Measurements from ENCODE around the gene PALD1.
A peak's percentile ranks its signal among the peaks of the same experiment; 100 is the strongest.
"Not testable (repeated sequence)": the region's sequence is repeated elsewhere in the genome, so short reads cannot be mapped to it uniquely, and the experiment has no call there.

Gene PALD1

DNA sequence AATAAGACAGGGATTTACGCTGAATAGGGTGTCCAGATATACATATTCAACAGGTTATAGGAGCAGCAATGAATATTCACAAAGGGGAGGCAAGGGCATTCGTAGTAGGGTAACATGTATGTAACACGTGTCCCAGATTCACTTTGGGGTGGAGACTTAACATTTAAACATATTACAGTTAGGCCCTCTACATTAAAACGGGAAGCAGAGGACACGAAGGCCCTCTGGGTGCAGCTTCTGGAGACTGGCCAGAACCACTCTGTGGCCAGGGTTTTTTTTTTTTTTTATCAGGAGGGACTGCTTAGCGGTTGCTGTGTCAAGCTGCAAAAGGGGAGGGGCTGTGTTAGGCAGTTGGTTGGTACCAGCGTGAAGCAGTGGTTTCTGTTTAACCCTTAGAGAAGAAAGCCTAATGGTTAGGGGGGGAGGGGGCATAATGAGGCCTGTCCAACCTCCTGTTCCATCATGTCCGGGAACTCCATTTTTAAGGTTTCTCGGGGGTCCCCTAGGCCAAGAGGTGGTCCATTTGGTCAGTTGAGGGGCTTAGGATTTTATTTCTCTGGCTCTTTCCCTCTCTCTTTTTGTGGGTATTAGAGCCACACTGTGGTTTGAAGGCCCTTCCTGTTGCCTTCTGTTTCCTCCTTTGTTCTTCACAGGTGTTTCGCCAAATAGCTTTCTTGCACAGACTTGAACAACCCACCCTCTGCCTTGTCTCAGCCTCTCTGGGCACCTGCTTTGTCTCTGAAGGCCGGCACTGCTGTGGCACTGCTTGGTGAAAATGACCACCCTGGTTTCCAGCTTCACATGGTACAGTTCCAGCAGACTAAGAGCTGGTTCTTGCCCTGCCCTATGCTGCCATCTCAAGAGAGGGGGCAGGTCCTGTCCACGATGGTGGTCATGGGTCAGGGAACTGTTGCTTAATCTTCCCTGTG, 97.6 kb downstream of the PALD1 start:
- peak; percentile 79 for DNase-seq

DNA sequence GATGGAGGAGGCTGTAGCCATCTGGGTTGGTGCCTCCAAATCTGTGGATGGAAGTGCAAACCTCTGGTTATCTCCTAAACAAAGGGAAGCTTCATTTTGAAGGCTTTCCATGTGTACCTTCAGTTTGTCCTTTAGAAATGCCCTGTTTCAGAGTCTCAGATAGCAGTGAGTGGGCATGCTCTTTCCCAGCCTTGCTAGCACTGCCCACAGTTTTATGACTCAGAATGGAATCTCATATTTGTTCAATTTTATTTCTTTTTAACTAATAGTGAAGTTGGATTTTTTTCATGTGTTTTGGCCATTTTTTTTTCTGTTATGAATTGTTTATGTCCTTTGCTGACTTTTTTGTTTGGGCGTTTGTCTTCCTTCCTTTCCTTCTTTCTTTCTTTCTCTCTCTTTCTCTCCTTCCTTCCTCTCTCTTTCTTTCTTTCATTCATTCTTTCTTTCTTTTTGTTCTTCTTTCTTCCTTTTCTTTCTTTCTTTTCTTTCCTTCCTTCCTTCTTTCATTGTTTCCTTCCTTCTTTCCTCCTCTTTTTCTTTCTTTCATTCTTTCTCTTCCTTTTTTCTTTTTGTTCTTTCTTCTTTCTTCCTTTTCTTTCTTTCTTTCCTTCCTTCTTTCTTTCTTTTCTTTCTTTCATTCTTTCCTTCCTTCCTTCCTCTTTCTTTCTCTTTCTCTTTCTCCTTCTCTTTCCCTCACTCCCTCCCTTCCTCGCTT, 98.4 kb downstream of the PALD1 start:
- peak; percentile 61 for DNase-seq

DNA sequence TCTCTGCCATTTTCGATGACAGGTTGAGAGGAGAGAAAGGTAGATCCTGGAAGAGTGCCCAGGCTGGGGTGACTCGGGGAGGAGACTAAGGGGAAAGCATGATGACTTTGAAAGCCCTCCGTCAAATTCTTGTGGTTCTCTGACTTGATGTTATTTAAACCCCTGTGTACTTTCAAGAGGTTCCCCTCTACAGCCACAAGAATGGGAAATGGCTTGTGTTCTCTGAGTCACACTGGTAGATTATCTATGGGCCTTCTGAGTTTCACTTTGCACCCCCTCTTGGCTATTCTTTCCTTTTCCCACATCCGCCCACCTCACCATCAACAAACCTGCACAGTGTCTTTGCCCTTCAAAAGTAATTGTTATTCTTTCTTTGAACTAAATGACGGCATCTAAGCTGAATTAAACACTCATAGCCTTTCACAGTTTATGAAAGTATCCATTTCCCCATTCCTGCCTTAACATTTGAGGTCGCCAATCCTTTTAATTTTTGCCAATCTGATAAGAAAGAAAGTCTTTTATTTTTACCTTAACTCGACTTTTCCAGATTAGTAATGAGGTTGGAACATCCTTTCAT, 99.9 kb downstream of the PALD1 start:
- peak; percentile 89 for DNase-seq

DNA sequence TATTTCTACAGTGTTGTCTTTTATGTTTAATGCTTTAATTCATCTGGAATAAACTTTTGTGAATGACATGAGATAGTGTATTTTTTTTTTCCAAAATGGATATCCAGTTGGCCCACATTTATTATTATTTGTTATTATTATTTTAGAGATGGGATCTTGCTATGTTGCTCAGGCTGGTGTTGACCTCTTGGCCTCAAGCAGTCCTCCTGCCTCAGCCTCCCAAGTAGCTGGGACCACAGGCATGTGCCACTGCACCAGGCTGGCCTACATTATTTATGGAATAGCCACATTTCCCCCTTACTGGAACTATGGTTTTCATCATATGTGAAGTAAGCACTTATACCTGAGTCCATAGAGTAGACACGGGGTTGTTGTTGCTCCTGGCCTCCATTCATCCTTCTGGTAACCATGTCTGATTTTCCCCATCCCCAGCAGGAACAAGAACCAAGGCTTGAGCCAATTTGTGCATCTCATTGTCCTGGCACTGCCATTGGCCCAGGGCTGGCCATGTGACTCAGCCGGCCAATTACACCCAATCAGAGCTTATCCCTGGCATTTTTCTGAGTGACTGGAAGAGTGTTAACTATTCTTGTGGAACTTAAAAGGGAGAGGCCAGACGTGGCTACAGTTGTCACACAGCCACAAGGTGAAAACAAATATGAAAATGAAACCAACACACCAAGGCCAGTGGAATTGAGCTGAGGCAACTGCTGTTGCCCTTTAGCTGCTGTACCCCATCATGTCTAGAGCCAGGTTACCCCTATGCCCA, 100.9 kb downstream of the PALD1 start:
- peak; percentile 56 for DNase-seq

DNA sequence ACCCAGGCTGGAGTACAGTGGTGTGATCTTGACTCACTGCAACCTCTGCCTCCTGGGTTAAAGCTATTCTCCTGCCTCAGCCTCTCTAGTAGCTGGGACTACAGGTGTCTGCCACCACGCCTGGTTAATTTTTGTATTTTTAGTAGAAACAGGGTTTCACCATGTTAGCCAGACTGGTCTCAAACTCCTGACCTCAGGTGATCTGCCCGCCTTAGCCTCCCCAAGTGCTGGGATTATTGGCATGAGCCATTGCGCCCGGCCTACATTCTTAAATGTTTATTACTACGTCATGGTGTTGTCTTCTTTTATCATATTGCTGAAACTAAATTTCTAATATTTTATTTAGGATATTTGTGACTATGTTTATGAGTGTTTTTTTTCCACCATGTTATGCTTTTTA, 102.6 kb downstream of the PALD1 start:
- DNase-seq, result not testable (repeated sequence)

DNA sequence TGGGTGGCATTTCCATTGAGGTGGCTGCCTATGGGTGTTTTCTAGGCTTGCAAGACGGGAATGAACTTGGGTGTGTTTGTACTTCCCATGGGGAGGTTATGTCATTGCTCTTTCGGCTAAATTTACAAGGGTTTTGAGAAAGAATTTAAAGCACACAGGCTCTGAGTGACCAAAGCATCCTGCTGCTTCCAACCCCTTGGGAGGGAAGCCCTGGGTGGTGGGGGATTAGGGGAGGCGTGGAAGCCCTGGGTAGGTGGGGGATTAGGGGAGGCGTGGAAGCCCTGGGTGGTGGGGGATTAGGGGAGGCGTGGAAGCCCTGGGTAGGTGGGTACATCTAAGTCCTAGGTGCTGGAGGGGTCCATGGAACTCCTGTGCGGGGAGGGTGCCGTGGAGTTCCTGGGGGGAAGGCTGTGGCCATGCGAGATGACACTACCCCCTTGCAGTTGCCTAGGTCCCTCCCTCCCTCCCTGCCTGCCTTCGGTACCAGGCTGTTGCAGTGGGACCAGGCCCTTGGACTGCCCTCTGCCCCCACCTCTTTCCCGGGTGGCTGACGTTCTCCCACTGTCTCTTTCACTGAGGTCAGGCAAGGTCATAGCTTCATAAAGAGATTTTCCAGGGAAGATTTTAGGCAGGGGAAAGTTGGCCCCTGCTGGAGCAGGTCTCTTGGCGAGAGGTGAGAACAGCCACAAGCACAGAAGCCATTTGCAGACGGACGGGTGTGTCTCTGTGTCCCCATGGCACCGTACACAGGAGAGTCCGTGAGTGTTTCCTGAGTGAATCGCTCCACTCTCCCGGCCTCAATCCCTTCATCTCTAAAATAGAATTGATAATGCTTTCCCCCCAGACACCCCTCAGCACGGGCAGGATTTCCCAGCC, 104.5 kb downstream of the PALD1 start:
- no peak for DNase-seq

DNA sequence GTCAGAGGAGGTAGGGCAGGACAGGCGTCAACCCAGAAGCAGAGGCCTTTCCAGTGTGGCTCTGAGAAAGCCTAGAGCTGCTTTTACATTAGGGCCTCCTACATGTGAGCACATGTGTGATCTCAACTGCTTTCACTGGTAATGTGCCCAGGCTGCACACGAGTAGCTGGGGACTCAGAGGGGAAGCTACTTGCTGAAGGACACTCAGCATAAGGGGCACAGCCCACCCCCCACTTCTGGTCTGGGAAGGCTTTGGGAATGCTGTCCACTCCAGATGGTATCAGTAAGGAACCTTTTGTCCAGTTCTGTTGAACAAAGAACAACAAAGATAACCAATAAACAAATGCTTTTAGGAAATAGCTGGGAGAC, 105.1 kb downstream of the PALD1 start:
- DNase-seq, result no peak

DNA sequence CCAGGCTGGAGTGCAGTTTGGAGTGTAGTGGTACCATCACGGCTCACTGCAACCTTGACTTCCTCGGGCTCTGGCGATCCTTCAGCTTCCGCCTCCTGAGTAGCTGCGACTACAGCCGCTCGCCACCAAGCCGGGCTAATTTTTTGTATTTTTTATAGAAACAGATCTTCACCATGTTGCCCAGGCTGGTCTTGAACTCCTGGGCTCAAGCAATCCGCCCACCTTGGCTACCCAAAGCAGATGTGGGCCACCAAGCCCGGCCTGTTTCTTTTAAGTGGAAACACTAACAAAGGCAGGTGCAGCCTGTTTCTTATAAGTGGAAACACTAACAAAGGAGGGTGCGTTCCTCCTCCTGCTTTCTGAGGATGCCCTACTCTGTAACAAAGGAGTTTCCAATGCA, 105.8 kb downstream of the PALD1 start:
- no peak for DNase-seq

DNA sequence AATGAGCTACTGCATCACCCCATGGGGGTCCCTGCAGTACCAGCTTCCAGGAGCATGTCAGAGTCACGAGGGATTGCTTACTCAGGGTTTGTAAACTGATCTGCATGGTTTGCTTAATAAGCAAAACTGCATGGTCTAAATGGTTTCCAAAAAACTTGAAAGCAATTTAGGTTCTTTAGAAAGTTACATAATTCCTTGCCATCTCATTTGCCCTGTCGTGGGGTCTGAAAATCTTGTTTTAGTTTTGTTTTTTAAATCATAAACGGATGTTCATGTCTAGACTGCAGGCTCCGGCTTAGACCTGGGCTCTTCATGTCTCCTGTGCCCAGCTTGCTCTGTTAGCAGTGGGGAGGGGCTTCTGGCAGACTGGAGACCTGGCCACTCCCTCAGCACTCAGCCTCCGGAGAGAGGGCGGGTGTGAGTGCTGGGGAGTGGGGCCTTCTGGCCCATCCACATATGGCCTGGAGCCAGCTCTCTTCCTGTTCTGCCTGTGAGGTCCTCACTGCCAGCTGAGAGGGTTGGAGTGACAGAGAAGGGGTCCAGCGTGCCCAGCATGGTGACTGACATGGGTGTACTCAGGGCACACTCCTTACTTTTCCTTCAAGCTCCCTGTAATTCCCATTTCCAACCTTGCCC, 106.5 kb downstream of the PALD1 start:
- DNase-seq, result no peak

DNA sequence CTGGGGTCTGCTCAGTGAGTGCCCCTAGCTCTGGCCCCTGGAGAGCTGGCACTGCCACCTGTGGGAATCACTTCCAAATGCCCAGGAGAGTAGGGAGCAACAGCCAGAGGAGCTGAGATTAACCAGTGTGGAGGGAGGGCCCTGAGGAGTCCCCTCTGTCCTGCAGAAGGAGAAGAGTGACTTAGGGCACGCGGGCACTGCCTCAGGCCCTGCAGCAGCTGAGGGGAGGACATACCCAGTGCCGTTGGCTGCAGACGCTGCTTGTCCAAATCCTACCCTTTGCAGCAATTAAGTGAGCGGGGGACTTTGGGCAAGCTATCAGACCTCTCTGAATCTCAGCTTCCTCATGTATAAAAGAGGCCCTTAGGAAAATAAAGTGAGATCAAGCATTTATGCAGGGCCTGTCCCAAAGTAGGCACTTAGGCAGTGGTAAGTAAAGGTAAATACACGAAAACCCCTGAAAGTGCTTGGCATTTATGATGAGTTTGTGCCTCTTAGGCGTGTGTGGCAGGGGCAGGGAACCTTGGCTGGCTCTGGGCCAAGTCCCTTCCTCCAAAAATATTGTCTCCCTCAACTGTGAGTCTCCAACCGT, 107.1 kb downstream of the PALD1 start:
- no peak for DNase-seq

DNA sequence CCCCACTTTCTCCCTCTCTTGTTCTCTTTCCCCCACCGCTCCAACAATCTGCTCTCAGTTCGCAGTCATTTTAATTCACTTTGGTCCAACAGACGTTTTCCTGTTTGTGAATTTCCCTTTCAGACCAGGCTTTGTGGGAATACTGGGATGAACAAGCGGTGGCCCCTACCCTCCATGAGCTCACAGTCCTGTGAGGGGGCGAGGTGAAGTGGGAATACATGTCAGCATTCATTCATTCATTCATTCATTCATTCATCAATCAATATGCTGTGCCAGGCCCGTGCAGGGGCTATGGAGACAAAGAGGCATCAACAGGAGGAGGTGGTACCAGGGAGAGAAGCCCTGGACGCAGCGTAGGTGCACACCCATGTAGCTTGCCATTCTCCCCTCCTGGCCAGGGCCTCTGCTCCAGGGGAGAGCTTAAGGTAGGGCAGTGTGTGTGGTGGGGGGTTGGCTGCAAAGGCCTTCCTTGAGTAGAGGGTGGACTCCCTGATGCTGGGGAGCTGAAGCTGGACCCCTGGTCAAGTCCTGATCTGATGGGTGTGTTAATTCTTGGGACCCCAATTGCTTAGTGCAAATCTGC, 107.9 kb downstream of the PALD1 start:
- DNase-seq, result no peak

DNA sequence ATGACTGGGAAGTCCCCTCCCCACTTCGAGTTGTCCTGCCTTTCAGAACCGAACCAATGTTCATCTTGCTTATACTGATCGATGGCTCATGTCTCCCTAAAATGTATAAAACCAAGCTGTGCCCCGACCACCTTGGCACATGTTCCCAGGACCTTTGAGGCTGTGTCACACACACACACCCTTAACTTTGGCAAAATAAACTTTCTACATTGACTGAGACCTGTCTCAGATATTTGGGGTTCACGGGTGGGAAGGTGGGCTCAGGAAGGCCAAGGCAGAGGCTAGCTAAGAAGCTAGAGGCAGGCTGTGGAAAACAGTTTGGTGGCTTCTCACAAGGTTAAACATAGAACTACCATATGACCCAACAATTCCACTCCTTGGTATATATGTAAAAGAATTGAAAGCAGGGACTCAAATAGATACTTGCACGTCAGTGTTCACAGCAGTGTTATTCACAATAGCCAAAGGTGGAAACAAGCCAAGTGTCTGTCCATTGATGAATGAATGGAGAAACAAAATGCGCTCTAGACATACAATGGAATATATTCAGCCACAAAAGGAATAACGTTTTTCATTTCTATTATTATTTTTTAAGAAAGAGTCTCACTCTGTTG, 108.6 kb downstream of the PALD1 start:
- peak; percentile 49 for DNase-seq

DNA sequence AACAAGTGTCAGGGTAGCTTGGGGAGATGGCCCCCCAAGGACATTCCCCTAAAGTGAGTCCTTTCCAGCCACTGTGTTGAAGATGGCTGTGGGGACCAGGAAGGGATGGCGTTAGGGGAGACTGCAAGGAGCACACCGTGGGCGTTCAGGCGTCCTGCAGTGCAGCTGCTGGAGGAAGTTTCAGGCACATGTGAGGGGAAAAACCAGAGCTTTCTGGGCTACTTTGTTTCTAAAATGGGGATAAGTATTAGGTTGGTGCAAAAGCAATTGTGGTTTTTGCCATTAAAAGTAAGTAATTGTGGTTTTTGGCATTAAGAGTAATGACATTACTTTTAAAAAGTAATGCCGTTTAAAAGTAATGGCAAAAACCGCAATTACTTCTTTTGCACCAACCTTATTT, 109.7 kb downstream of the PALD1 start:
- DNase-seq, result no peak

DNA sequence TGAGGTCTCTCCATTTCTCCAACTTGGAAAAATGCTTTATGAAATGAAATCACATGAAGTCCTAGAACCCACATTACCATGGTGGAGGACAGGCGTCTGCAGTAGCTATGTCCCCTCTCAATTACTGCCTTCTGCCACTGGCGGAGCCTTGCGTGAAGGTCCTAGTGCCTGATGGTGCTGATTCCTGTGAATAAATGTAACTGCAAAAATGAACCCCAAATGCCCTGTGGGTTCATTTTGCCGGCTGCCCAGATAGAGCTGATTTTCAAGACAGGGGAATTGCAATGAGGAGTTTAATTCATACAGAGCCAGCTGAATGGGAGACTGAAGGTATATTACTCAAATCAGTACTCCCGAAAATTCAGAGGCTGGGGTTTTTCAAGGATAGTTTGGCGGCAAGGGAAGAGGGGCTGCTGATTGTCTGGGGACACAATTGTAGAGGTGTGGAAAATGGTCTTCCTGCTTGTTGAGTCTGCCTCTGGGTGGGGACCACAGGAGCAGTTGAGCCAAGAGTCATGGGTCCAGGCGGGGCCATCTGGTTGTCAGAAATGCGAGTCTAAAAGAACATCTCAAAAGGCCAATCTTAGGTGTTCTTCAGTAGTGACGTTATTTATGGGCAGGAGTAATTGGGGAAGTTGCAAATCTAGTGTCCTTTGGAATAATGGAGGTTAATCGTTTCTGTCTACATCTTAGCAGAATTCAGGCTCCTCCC, 110.4 kb downstream of the PALD1 start:
- DNase-seq, result no peak

DNA sequence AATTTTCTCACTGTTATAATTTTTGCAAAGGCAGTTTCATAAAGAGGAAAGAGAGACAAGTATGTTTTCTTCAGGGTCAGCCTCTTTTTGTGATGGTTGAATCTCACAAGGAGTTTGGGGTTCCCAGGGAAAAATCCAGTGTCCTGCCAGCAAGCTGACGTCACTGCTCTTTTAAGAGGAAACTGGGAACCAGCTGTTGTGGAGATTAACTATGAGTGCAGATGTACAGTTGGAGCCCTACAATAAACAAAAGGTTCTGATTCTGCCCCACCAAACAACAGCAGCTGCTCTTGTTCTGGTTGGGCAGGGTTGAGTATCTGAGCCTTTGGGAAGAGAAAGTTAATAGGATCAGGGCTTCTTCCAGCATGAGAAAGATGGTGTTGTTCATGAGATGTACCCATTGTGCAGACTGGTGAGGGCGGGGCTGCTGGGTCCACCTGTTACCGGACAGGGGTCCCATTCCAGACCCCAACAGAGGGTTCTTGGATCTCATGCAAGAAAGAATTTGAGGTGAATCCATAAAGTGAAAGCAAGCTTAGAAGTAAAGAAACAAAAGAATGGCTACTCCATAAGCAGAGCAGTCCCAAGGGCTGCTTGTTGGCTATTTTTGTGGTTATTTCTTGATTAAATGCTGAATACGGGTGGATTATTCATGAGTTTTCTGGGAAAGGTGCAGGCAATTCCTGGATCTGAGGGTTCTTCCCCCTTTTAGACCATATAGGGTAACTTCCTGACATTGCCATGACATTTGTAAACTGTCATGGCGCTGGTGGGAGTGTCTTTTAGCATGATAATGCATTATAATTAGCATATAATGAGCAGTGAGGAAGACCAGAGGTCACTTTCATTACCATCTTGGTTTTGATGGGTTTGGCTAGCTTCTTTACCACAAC, 111.4 kb downstream of the PALD1 start:
- DNase-seq, result no peak

DNA sequence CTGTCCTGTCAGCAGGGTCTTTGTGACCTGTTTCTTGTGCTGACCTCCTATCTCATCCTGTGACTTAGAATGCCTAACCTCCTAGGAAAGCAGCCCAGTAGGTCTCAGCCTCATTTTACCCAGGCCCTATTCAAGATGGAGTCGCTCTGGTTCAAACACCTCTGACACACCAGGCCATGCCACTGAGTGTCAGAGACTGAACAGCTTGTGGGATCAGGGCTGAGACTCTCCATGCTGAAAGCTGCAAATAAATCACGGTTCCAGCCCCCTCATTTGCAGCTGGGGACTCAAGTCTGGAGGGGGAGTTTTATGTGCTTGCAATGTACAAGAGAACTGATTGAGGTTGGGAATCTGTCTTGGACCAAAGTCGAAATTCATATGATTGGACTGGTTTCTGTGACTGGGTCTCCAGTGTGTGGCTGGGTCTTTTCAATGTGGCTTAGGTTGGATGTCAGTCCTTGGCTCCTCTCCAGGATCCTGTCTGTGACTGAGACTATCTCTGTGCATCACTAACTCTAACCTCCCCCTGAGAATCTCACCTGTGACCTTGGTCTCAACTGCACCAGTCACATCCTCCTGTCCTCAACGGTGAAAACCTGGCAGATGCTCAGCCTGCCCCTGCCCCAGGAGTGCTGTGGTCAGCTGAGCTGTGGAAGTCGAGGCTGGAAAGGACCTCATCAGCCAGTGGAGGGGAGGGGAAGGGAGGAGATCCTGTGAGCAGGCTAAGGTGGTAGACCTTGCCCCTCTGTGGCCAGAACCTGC, 112.3 kb downstream of the PALD1 start:
- DNase-seq, result no peak

DNA sequence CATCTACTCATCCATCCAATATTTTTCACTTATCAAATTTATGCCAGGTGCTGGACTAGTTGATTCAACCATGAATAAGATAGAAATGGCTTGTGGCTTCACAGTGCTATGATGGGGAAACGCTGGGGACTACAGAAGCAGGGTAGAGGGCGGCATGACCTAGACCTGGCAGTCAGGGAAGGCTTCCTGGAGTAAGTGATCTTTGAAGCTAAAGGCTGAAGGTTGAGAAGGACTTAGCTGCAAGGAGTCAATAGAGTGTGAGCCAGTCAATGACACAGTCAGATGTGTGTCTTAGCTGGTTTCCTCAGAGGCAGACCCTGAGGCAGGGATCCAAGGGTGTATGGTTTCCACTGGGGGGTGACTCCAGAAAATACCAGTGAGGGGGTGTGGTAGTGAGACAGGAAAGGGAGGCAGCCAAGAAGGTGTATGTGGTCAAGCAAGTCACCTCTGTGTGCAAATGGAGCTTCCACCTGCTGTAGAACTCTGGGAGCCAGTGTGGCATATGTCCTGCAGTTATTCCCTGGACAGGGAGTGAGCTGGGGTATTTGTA, 113.7 kb downstream of the PALD1 start:
- DNase-seq, result no peak

Measured in activated CD4-positive, alpha-beta T cell treated with anti-CD3 and anti-CD28 coated beads, Interleukin-2, Interleukin-6, amounts not matched to agents 100 ng/mL and 50 ng/mL, durations not matched to agents 16 hours and 8 hours (primary cell).